CD4-positive, alpha-beta T cell (primary cell): ENCODE data around the gene R3HDM4. TPM values are rescaled to one million over a fixed set of nuclear protein-coding genes. Genes with fewer than 3 reads are reported as not detected.

Source experiments
- ATAC-seq: fragments of 200-7000 bp; cut with Tn5 transposase; one replicate; pipeline ENCODE4 v1.10.0; 2022; ENCODE audit warnings: mild to moderate bottlenecking; ENCODE audit not compliant: poor library complexity
- CTCF ChIA-PET: fragments of 350-600 bp; sonication (Branson Sonifier 250); formaldehyde crosslinking; loops from one replicate; lab custom pipeline; 2021; ENCODE audit warnings: antibody characterized with exemption, inconsistent platforms; lab: Charles Lee
- POLR2A ChIA-PET: fragments of 350-600 bp; sonication (Branson Sonifier 250); formaldehyde crosslinking; loops from one replicate; lab custom pipeline; 2021; ENCODE audit warnings: antibody characterized with exemption, inconsistent platforms; lab: Charles Lee
- DNase-seq, 14 experiments: peaks; one replicate each; pipeline ENCODE4 v3.0.0-alpha.2; 2013 to 2020; ENCODE audit warnings: mixed read lengths in 2 of 14
- H3K27ac ChIP-seq, 2 donors: one replicate each; pipeline versions ENCODE4 v1.5.1 to v1.7.0; 2013; ENCODE audit warnings: low read length in 2 of 2, low read depth in 1 of 2, mild to moderate bottlenecking in 1 of 2
- H3K27me3 ChIP-seq, 2 experiments: 1 replicate in 1 of 2; 2 replicates in 1 of 2; pipeline versions ENCODE4 v1.6.1 to v1.7.0; 2013; ENCODE audit warnings: low read length in 2 of 2, control low read depth in 1 of 2, mild to moderate bottlenecking in 1 of 2, moderate library complexity in 1 of 2; ENCODE audit not compliant: insufficient read depth in 2 of 2, control insufficient read depth in 1 of 2
- H3K36me3 ChIP-seq: one replicate; pipeline ENCODE4 v1.6.1; 2013; ENCODE audit warnings: low read length, control low read depth; ENCODE audit not compliant: insufficient read depth
- H3K4me1 ChIP-seq: one replicate; pipeline ENCODE4 v1.6.1; 2013; ENCODE audit warnings: low read length, control low read depth; ENCODE audit not compliant: insufficient read depth
- H3K4me3 ChIP-seq: one replicate; pipeline ENCODE4 v1.5.1; 2013; ENCODE audit warnings: mild to moderate bottlenecking, low read length, moderate library complexity
- H3K9me3 ChIP-seq, 2 experiments: 1 replicate in 1 of 2; 2 replicates in 1 of 2; pipeline versions ENCODE4 v1.6.1 to v1.7.0; 2013; ENCODE audit warnings: low read length in 2 of 2, mild to moderate bottlenecking in 2 of 2, control low read depth in 1 of 2, moderate library complexity in 1 of 2; ENCODE audit not compliant: control insufficient read depth in 1 of 2, insufficient read depth in 1 of 2
- H3K27ac Mint-ChIP-seq: one replicate; pipeline ENCODE4 v1.8.0; 2020; ENCODE audit warnings: mixed read lengths
- H3K27me3 Mint-ChIP-seq: one replicate; pipeline ENCODE4 v1.8.0; 2021; ENCODE audit warnings: mixed read lengths
- H3K36me3 Mint-ChIP-seq: one replicate; pipeline ENCODE4 v1.8.0; 2021; ENCODE audit warnings: low read depth, mixed read lengths
- H3K4me1 Mint-ChIP-seq: one replicate; pipeline ENCODE4 v1.8.0; 2021; ENCODE audit warnings: low read depth, mixed read lengths
- H3K4me3 Mint-ChIP-seq: one replicate; pipeline ENCODE4 v1.8.0; 2020; ENCODE audit warnings: mild to moderate bottlenecking, mixed read lengths
- H3K9me3 Mint-ChIP-seq: one replicate; pipeline ENCODE4 v1.8.0; 2020; ENCODE audit warnings: mixed read lengths
- CTCF ChIP-seq: fragments of 200-600 bp; IDR thresholded peaks from one replicate; pipeline ENCODE4 v1.8.0; 2022; ENCODE audit warnings: antibody characterized with exemption, mild to moderate bottlenecking
- intact Hi-C, 2 experiments: fragments of 100-400 bp; cut with DNase I in 1 of 2; cut with micrococcal nuclease in 1 of 2; formaldehyde crosslinking; loops; one replicate each; pipeline versions ENCODE4 v1.15.1 to v1.9.0; 2023 to 2025; cut with DNase I, micrococcal nuclease
- total RNA-seq, 174 experiments: library from RNA in 2 of 174; stranded (reverse) in 2 of 174; gene quantifications; one replicate each; pipeline ENCODE4 v1.2.3 and lab custom pipeline; 2021 to 2026

Gene R3HDM4
- total RNA-seq, 2 experiments from 2014 or later: 309 to 313 TPM

GRCh38 chr19:907183-907853 is 5.7 kb downstream of the R3HDM4 start:
- peak in 4 of 14 experiments; percentile 47 to 62 (median 53) for DNase-seq
- Histone ChIP-seq H3K4me3 (no peak overlapping the region), H3K9me3 (peaks cover 0 to 5% of the 10 kb centered on the region in 2 experiments), H3K27ac (peak overlapping the region; percentile 69 to 99), H3K4me1 (peaks cover 81% of the 10 kb centered on the region), H3K36me3 (peaks cover 10% of the 10 kb centered on the region), H3K27me3 (no peaks in the 10 kb centered on the region)
- no peak for TF ChIP-seq CTCF
- Mint-ChIP-seq H3K27me3 (no peaks in the 10 kb centered on the region), H3K27ac (peak overlapping the region; percentile 100), H3K4me1 (peaks cover 56% of the 10 kb centered on the region), H3K9me3 (no peaks in the 10 kb centered on the region), H3K36me3 (peaks cover 44% of the 10 kb centered on the region), H3K4me3 (peak overlapping the region; percentile 71)
- CTCF ChIA-PET: interaction anchor here (1.5 kb wide), 1 partner anchor 77 kb away, joined by 5 read pairs; the partner anchor contains the start of gene WDR18
- intact Hi-C loops: no loop called here
- no peak for ATAC-seq
- POLR2A ChIA-PET: interaction anchor here (0.6 to 11.1 kb wide), 11 partner anchors 8 to 362 kb away, joined by 3 to 183 read pairs (median 5); partner anchors contain the start of genes ARHGAP45, CIRBP, KISS1R and MED16

GRCh38 chr19:906480-906879 is 6.5 kb downstream of the R3HDM4 start:
- H3K4me3 ChIP-seq: no peak overlapping the region
- H3K4me1 ChIP-seq: peaks cover 86% of the 10 kb centered on the region
- ChIA-PET CTCF (interaction anchor here (1.0 kb wide), 1 partner anchor 14 kb away, joined by 5 read pairs; the partner anchor contains the start of genes MED16 and RNU6-9), POLR2A (interaction anchor here (0.8 to 11.1 kb wide), 4 partner anchors 11 to 363 kb away, joined by 5 to 183 read pairs (median 16); partner anchors contain the start of genes CIRBP, MED16 and RNU6-9)
- ATAC-seq: no peak
- H3K9me3 Mint-ChIP-seq: no peaks in the 10 kb centered on the region
- H3K36me3 Mint-ChIP-seq: peaks cover 53% of the 10 kb centered on the region
- H3K27ac ChIP-seq: peak overlapping the region; percentile 18 to 99
- no peaks in the 10 kb centered on the region for H3K27me3 Mint-ChIP-seq
- peak overlapping the region; percentile 100 for H3K27ac Mint-ChIP-seq
- peak overlapping the region; percentile 72 for H3K4me3 Mint-ChIP-seq
- no peak for TF ChIP-seq CTCF
- peaks cover 56% of the 10 kb centered on the region for H3K4me1 Mint-ChIP-seq
- intact Hi-C loops: no loop called here
- peaks cover 18% of the 10 kb centered on the region for H3K36me3 ChIP-seq
- peak in 4 of 14 experiments; percentile 34 to 69 (median 60) for DNase-seq
- H3K27me3 ChIP-seq: no peaks in the 10 kb centered on the region
- H3K9me3 ChIP-seq: peaks cover 0 to 3% of the 10 kb centered on the region in 2 experiments

- Mint-ChIP-seq H3K36me3 (peaks cover 50% of the 10 kb centered on the region), H3K4me3 (no peak overlapping the region), H3K4me1 (peaks cover 57% of the 10 kb centered on the region), H3K27me3 (no peaks in the 10 kb centered on the region), H3K9me3 (no peaks in the 10 kb centered on the region), H3K27ac (peak overlapping the region; percentile 100)
- ChIA-PET CTCF (interaction anchor here (1.5 kb wide), 1 partner anchor 41 kb away, joined by 6 read pairs; no protein-coding TSS in a partner anchor), POLR2A (interaction anchor here (1.5 to 11.1 kb wide), 2 partner anchors 9 to 41 kb away, joined by 6 to 183 read pairs; partner anchors contain the start of genes MED16 and RNU6-9)
- no peak for DNase-seq
- H3K27me3 ChIP-seq: no peaks in the 10 kb centered on the region
- H3K27ac ChIP-seq: no peak overlapping the region
- H3K4me3 ChIP-seq: no peak overlapping the region
- TF ChIP-seq CTCF: no peak
- H3K4me1 ChIP-seq: peaks cover 84% of the 10 kb centered on the region
- ATAC-seq: no peak
- intact Hi-C loops: no loop called here
- H3K36me3 ChIP-seq: peaks cover 30% of the 10 kb centered on the region
- no peaks in the 10 kb centered on the region for H3K9me3 ChIP-seq
Measured at GRCh38 chr19:904545-904944, 8.5 kb downstream of the R3HDM4 start.
